ENCODE results near the gene LMX1A.

DNA sequence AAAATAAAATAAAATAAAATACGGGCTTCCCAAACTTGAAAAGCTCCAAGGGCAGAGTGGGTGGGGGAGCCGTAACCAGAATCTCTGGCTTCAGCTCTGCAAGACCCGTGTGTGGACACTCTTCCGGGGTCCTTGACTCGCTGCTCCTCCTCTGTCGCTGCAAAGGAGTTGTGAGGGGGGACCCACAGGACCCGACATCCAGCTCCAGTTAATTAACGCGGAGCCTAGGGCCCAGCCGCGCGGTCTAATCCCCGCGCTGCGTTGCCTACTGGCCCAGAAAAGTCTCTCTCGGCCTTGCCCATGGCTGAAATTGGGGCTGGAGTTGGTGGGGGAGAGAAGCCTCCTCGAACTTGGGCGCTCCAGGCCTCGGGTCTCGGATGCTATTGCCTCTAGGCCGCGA lies 1.8 kb downstream of the LMX1A start:
- TF ChIP-seq, protein P1, sequence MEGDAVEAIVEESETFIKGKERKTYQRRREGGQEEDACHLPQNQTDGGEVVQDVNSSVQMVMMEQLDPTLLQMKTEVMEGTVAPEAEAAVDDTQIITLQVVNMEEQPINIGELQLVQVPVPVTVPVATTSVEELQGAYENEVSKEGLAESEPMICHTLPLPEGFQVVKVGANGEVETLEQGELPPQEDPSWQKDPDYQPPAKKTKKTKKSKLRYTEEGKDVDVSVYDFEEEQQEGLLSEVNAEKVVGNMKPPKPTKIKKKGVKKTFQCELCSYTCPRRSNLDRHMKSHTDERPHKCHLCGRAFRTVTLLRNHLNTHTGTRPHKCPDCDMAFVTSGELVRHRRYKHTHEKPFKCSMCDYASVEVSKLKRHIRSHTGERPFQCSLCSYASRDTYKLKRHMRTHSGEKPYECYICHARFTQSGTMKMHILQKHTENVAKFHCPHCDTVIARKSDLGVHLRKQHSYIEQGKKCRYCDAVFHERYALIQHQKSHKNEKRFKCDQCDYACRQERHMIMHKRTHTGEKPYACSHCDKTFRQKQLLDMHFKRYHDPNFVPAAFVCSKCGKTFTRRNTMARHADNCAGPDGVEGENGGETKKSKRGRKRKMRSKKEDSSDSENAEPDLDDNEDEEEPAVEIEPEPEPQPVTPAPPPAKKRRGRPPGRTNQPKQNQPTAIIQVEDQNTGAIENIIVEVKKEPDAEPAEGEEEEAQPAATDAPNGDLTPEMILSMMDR (IDR thresholded peaks at IDR 0.05), result no peak
- no peak for TF ChIP-seq EZH2 (IDR thresholded peaks at IDR 0.05; ENCODE audit: borderline replicate concordance, insufficient read depth, low read depth, low read length, poor library complexity, severe bottlenecking)

Data from B cell (primary cell).